ENCODE results near the gene MEI4.

Gene MEI4

DNA sequence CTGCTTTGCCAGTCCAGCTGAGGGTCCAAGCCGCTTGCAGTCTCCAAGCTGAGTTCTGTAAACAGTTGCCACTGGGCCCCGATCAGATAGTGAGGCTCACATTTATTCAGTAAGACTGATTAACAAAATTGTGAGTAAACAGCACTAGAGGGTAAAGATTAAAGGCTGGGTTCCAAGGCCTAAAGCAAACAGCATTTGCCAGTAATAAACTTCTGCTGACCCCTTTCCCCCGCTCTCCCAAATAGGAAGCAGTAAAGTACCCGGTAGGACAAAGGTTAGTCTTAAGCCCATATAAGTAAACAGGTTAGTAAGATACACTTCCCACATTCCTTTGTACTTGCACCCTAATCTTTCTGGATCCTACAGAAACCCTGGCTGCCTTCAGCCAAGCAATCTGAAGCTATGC is 181.8 kb downstream of the MEI4 start:
- Histone ChIP-seq H3K4me3 (ENCODE audit: severe bottlenecking) (no peak overlapping the region), H3K27ac (ENCODE audit: poor library complexity, severe bottlenecking) (no peak overlapping the region), H3K4me1 (ENCODE audit: insufficient read depth, poor library complexity, severe bottlenecking) (no peaks in the 10 kb centered on the region), H3K36me3 (ENCODE audit: low read depth) (no peaks in the 10 kb centered on the region), H3K9me3 (ENCODE audit: severe bottlenecking) (no peaks in the 10 kb centered on the region), H3K27me3 (ENCODE audit: insufficient read depth, poor library complexity, severe bottlenecking) (peaks cover 6% of the 10 kb centered on the region)
- TF ChIP-seq, protein P1, sequence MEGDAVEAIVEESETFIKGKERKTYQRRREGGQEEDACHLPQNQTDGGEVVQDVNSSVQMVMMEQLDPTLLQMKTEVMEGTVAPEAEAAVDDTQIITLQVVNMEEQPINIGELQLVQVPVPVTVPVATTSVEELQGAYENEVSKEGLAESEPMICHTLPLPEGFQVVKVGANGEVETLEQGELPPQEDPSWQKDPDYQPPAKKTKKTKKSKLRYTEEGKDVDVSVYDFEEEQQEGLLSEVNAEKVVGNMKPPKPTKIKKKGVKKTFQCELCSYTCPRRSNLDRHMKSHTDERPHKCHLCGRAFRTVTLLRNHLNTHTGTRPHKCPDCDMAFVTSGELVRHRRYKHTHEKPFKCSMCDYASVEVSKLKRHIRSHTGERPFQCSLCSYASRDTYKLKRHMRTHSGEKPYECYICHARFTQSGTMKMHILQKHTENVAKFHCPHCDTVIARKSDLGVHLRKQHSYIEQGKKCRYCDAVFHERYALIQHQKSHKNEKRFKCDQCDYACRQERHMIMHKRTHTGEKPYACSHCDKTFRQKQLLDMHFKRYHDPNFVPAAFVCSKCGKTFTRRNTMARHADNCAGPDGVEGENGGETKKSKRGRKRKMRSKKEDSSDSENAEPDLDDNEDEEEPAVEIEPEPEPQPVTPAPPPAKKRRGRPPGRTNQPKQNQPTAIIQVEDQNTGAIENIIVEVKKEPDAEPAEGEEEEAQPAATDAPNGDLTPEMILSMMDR (IDR thresholded peaks at IDR 0.05; ENCODE audit: poor library complexity, severe bottlenecking) = no peak
- DNase-seq (ENCODE audit: low spot score) = no peak
- no peak for ATAC-seq (ENCODE audit: low read depth)

DNA sequence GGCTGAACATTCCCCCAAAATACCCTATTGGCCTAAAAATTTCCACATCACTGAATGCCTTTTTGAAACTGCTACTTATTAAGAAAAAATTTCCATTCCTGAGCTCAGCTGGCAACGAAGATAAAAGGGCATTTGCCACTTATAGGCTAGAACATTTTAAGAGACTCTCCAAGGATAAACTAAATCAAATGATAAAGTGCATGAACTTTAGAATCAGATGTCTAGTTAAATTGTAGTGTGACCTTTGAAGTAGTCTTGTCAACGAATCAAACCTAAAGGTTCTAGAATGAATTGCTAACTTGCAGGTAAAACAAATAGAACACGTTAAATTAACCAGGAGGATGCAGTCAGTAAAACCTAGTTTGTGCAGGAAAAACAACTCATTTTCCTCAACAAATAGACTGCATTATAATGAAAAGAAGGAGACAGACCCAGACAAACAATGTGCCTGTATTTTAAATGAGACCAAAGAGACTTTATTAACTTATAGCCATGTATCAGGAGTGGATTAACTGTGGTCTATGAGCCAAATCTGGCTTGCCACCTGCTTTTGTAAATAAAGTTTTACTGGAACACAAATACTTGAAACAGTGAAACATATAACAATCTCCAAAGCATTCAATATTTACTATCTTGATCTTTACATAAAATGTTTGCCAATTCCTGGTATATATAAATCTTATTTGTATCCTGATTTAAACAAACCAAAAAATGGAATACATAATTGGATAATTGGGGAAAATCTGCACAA is 184.4 kb downstream of the MEI4 start:
- H3K4me1 ChIP-seq (ENCODE audit: insufficient read depth, poor library complexity, severe bottlenecking) = no peaks in the 10 kb centered on the region
- H3K9me3 ChIP-seq (ENCODE audit: severe bottlenecking) = no peaks in the 10 kb centered on the region
- ATAC-seq (ENCODE audit: low read depth) (no peak), DNase-seq (ENCODE audit: low spot score) (no peak)
- no peak overlapping the region for H3K4me3 ChIP-seq (ENCODE audit: severe bottlenecking)
- no peaks in the 10 kb centered on the region for H3K27me3 ChIP-seq (ENCODE audit: insufficient read depth, poor library complexity, severe bottlenecking)
- TF ChIP-seq, protein P1 (IDR thresholded peaks at IDR 0.05; ENCODE audit: poor library complexity, severe bottlenecking) = no peak
- H3K27ac ChIP-seq (ENCODE audit: poor library complexity, severe bottlenecking) = no peak overlapping the region
- no peaks in the 10 kb centered on the region for H3K36me3 ChIP-seq (ENCODE audit: low read depth)

DNA sequence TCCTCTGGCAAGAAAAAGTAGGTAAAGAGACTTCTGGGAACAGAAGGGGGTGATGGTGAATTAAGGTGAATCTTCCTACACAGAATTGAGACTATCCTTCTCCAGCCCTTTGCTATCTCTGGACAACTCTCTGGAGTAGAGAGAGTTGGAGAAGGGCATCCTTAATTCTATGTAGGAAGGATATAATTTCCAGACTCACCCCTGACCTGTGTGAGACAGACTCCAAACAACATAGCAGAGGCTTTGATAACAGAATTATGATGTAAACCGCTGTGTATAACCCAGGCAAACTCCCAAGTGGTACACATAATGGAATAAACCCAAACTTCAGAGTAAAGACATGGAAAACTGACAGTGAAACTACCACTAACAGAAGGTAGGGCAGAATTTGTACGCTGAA is 186.5 kb downstream of the MEI4 start:
- ATAC-seq (ENCODE audit: low read depth) (no peak), DNase-seq (ENCODE audit: low spot score) (no peak)
- Histone ChIP-seq H3K36me3 (ENCODE audit: low read depth) (no peaks in the 10 kb centered on the region), H3K4me3 (ENCODE audit: severe bottlenecking) (no peak overlapping the region), H3K9me3 (ENCODE audit: severe bottlenecking) (no peaks in the 10 kb centered on the region), H3K27me3 (ENCODE audit: insufficient read depth, poor library complexity, severe bottlenecking) (no peaks in the 10 kb centered on the region), H3K27ac (ENCODE audit: poor library complexity, severe bottlenecking) (no peak overlapping the region), H3K4me1 (ENCODE audit: insufficient read depth, poor library complexity, severe bottlenecking) (no peaks in the 10 kb centered on the region)
- TF ChIP-seq, protein P1 (IDR thresholded peaks at IDR 0.05; ENCODE audit: poor library complexity, severe bottlenecking) = no peak

- ATAC-seq (ENCODE audit: low read depth) (no peak), DNase-seq (ENCODE audit: low spot score) (no peak)
- TF ChIP-seq, protein P1 (IDR thresholded peaks at IDR 0.05; ENCODE audit: poor library complexity, severe bottlenecking) = no peak
- Histone ChIP-seq H3K27ac (ENCODE audit: poor library complexity, severe bottlenecking) (no peak overlapping the region), H3K27me3 (ENCODE audit: insufficient read depth, poor library complexity, severe bottlenecking) (peaks cover 3% of the 10 kb centered on the region), H3K4me3 (ENCODE audit: severe bottlenecking) (no peak overlapping the region), H3K4me1 (ENCODE audit: insufficient read depth, poor library complexity, severe bottlenecking) (no peaks in the 10 kb centered on the region), H3K9me3 (ENCODE audit: severe bottlenecking) (no peaks in the 10 kb centered on the region), H3K36me3 (ENCODE audit: low read depth) (no peaks in the 10 kb centered on the region)
These were observed 192.0 kb downstream of the MEI4 start for GRCh38 chr6:77844822-77845221.

DNA sequence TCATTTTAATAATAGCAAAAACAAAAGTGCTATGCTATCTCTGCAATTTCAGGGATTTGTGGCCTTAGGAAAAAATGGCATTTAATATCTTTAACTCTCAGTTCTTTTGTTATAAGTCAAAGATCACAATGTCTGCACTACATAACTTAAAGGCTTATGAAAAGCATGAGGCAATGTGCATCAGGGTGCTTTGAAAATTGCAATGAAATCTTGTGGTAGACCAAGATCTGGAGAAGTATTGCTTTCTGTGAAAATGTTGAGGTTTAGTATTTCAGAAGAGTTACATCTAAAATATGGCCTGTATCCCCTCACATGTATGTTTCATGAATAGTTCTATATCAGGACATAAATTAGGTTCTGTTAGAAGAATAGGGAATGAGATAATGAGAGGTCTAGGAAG is 200.6 kb downstream of the MEI4 start:
- no peak for ATAC-seq (ENCODE audit: low read depth)
- Histone ChIP-seq H3K36me3 (ENCODE audit: low read depth) (no peaks in the 10 kb centered on the region), H3K4me3 (ENCODE audit: severe bottlenecking) (no peak overlapping the region), H3K9me3 (ENCODE audit: severe bottlenecking) (no peaks in the 10 kb centered on the region), H3K4me1 (ENCODE audit: insufficient read depth, poor library complexity, severe bottlenecking) (no peaks in the 10 kb centered on the region), H3K27me3 (ENCODE audit: insufficient read depth, poor library complexity, severe bottlenecking) (no peaks in the 10 kb centered on the region), H3K27ac (ENCODE audit: poor library complexity, severe bottlenecking) (no peak overlapping the region)
- DNase-seq (ENCODE audit: low spot score) = no peak
- TF ChIP-seq, protein P1 (IDR thresholded peaks at IDR 0.05; ENCODE audit: poor library complexity, severe bottlenecking) = no peak

Data from RWPE2 (cell line).